HG02943 (cell line): ENCODE measurements around the gene TMPRSS7.
"Not testable (repeated sequence)": the region's sequence is repeated elsewhere in the genome, so short reads cannot be mapped to it uniquely, and the experiment has no call there.

Experiments
- ATAC-seq: cut with Tn5 transposase; IDR thresholded peaks from one replicate; pipeline ENCODE4 v1.9.1; 2021; ENCODE audit warnings: mild to moderate bottlenecking, low read depth, moderate library complexity; ENCODE audit not compliant: unreplicated experiment

TMPRSS7 gene

GRCh38 chr3:112056451-112056929 lies 22.0 kb downstream of the TMPRSS7 start:
- ATAC-seq: no peak

GRCh38 chr3:112059497-112059896 lies 25.0 kb downstream of the TMPRSS7 start:
- ATAC-seq: no peak

- ATAC-seq: no peak
Measured at GRCh38 chr3:112061152-112061551, 26.6 kb downstream of the TMPRSS7 start.

GRCh38 chr3:112072387-112073060 lies 38.0 kb downstream of the TMPRSS7 start:
- not testable (repeated sequence) for ATAC-seq

GRCh38 chr3:112074006-112074405 lies 39.5 kb downstream of the TMPRSS7 start:
- no peak for ATAC-seq

- ATAC-seq: no peak
Measured at GRCh38 chr3:112074616-112075497, 40.3 kb downstream of the TMPRSS7 start.

GRCh38 chr3:112078125-112079083 lies 43.9 kb downstream of the TMPRSS7 start:
- no peak for ATAC-seq

- ATAC-seq: no peak
Measured at GRCh38 chr3:112083239-112083638, 48.7 kb downstream of the TMPRSS7 start.

GRCh38 chr3:112084980-112085705 lies 50.6 kb downstream of the TMPRSS7 start:
- ATAC-seq: no peak

GRCh38 chr3:112085735-112086075 lies 51.2 kb downstream of the TMPRSS7 start:
- ATAC-seq: no peak

GRCh38 chr3:112086076-112086854 lies 51.7 kb downstream of the TMPRSS7 start, which contains the start of gene C3orf52:
TSS of gene C3orf52 (plus strand) at chr3:112086389. CDS start at chr3:112086408, 19 bp downstream.
- ATAC-seq: peak; percentile 81

GRCh38 chr3:112086875-112087524 lies 52.5 kb downstream of the TMPRSS7 start:
- no peak for ATAC-seq

GRCh38 chr3:112087746-112088145 lies 53.2 kb downstream of the TMPRSS7 start:
- no peak for ATAC-seq

GRCh38 chr3:112088944-112089343 lies 54.4 kb downstream of the TMPRSS7 start:
- ATAC-seq: no peak

- no peak for ATAC-seq
Measured at GRCh38 chr3:112089956-112090886, 55.7 kb downstream of the TMPRSS7 start.

- ATAC-seq: no peak
Measured at GRCh38 chr3:112090887-112091586, 56.5 kb downstream of the TMPRSS7 start.
